GM21723 (cell line): Measurements from ENCODE around the gene RASGRF1.
"Not testable (repeated sequence)": the region's sequence is repeated elsewhere in the genome, so short reads cannot be mapped to it uniquely, and the experiment has no call there.

Source experiments
- ATAC-seq: cut with Tn5 transposase; IDR thresholded peaks from one replicate; pipeline ENCODE4 v1.9.1; 2021; ENCODE audit warnings: mild to moderate bottlenecking, moderate library complexity; ENCODE audit not compliant: unreplicated experiment

The RASGRF1 gene

GRCh38 chr15:78937132-78937739 lies 153.3 kb downstream of the RASGRF1 start:
- ATAC-seq: no peak

GRCh38 chr15:78934655-78935023 lies 155.9 kb downstream of the RASGRF1 start:
- ATAC-seq: no peak

- ATAC-seq: no peak
These were observed 156.5 kb downstream of the RASGRF1 start for GRCh38 chr15:78933823-78934654.

GRCh38 chr15:78933187-78933822 lies 157.3 kb downstream of the RASGRF1 start:
- no peak for ATAC-seq

- ATAC-seq: no peak
These were observed 158.2 kb downstream of the RASGRF1 start for GRCh38 chr15:78932258-78932808.

- ATAC-seq: no peak
These were observed 158.9 kb downstream of the RASGRF1 start for GRCh38 chr15:78931439-78932257.

GRCh38 chr15:78930577-78931388 lies 159.8 kb downstream of the RASGRF1 start:
- no peak for ATAC-seq

GRCh38 chr15:78929536-78930264 lies 160.9 kb downstream of the RASGRF1 start:
- no peak for ATAC-seq

GRCh38 chr15:78928616-78929093 lies 161.9 kb downstream of the RASGRF1 start:
- no peak for ATAC-seq

- ATAC-seq: not testable (repeated sequence)
These were observed 162.4 kb downstream of the RASGRF1 start for GRCh38 chr15:78928176-78928575.

- no peak for ATAC-seq
These were observed 163.3 kb downstream of the RASGRF1 start for GRCh38 chr15:78927077-78927790.

GRCh38 chr15:78925956-78926743 lies 164.4 kb downstream of the RASGRF1 start:
- no peak for ATAC-seq

- no peak for ATAC-seq
These were observed 165.4 kb downstream of the RASGRF1 start for GRCh38 chr15:78925076-78925624.

- no peak for ATAC-seq
These were observed 166.9 kb downstream of the RASGRF1 start for GRCh38 chr15:78923480-78924360.

- no peak for ATAC-seq
These were observed 167.6 kb downstream of the RASGRF1 start for GRCh38 chr15:78923015-78923414.

GRCh38 chr15:78922527-78922926 lies 168.1 kb downstream of the RASGRF1 start:
- ATAC-seq: no peak
